Sigmoid colon (tissue), 7 donors: ENCODE results near the gene OSMR. TPM values are rescaled to one million over a fixed set of nuclear protein-coding genes. Genes with fewer than 3 reads are reported as not detected.

Source experiments
- DNase-seq: peaks from one replicate; pipeline ENCODE4 v3.0.0-alpha.2; 2019
- H3K27ac ChIP-seq, 4 donors: fragments of 200-600 bp; sonication (generic); one replicate each; pipeline ENCODE4 v1.5.1; 2016 to 2019; ENCODE audit warnings: mild to moderate bottlenecking in 1 of 4
- H3K27me3 ChIP-seq, 3 donors: fragments of 200-600 bp; sonication (generic); one replicate each; pipeline ENCODE4 v1.5.1; 2019; ENCODE audit warnings: mild to moderate bottlenecking in 1 of 3
- H3K36me3 ChIP-seq, 4 donors: fragments of 200-600 bp; sonication (generic); one replicate each; pipeline ENCODE4 v1.5.1; 2016 to 2019
- H3K4me1 ChIP-seq, 4 donors: fragments of 200-600 bp; sonication (generic); one replicate each; pipeline ENCODE4 v1.5.1; 2017 to 2019
- H3K4me3 ChIP-seq, 4 donors: fragments of 200-600 bp; sonication (generic); one replicate each; pipeline ENCODE4 v1.5.1; 2017 to 2019; ENCODE audit warnings: mild to moderate bottlenecking in 2 of 4, moderate library complexity in 1 of 4
- H3K9me3 ChIP-seq, 4 donors: fragments of 200-600 bp in 3 of 4; sonication (generic) in 3 of 4; one replicate each; pipeline versions ENCODE4 v1.5.1 to v1.6.1; 2013 to 2019
- EP300 ChIP-seq, 4 donors: sonication (generic); formaldehyde crosslinking; IDR thresholded peaks; one replicate each; pipeline ENCODE4 v1.6.1; 2017; ENCODE audit warnings: antibody characterized with exemption in 4 of 4
- POLR2A ChIP-seq, 2 donors: fragments of 450-650 bp; IDR thresholded peaks; one replicate each; pipeline ENCODE4 v1.6.1; 2016; ENCODE audit warnings: antibody characterized with exemption in 2 of 2, mild to moderate bottlenecking in 2 of 2, moderate library complexity in 2 of 2
- POLR2AphosphoS5 ChIP-seq, 4 donors: sonication (generic); formaldehyde crosslinking; IDR thresholded peaks; one replicate each; pipeline ENCODE4 v1.6.1; 2017; ENCODE audit warnings: antibody characterized with exemption in 4 of 4
- WGBS, 2 donors: extraction: QIAGEN DNeasy Blood & Tissue Kit; methylation state at CpG; one replicate each; pipeline ENCODE4 v1.1.7; 2013; 5-methylcytosine and 5-hydroxymethylcytosine counted together
- intact Hi-C: fragments of 100-400 bp; cut with DNase I; formaldehyde crosslinking; loops from one replicate; pipeline ENCODE4 v1.15.1; 2023
- polyA plus RNA-seq, 3 donors: library from polyadenylated mRNA; stranded (reverse); fragments of 200-250 nt; gene quantifications; one replicate each; pipeline ENCODE4 v1.2.3, GENCODE V29; 2013
- total RNA-seq, 4 donors: library from RNA; depleted of rRNA; stranded (reverse); fragments of >200 nt; gene quantifications; one replicate each; pipeline ENCODE4 v1.1.0, GENCODE V29; 2016
- TF ChIP-seq, protein P1 (sequence below), 4 experiments: fragments of 450-650 bp in 3 of 4; fragments of 200-600 bp in 1 of 4; IDR thresholded peaks; one replicate each; pipeline ENCODE4 v1.5.1; 2016 to 2019; ENCODE audit warnings: antibody characterized with exemption in 4 of 4, mild to moderate bottlenecking in 3 of 4, moderate library complexity in 2 of 4
- donor health status: healthy with polysubstance abuse.
- donor health status: Bipolar disorder and iron deficiency.
- donor health status: healthy.

OSMR gene
- total and polyA plus RNA-seq, 7 donors = 0.60 to 65.3 (median 18.5) TPM

- H3K36me3 ChIP-seq = peaks cover 16 to 71% (median 17%) of the 10 kb centered on the region in 4 donors
- TF ChIP-seq POLR2AphosphoS5 (IDR thresholded peaks at IDR 0.05) (no peak), EP300 (IDR thresholded peaks at IDR 0.05) (no peak), POLR2A (IDR thresholded peaks at IDR 0.05) (no peak)
- TF ChIP-seq, protein P1, sequence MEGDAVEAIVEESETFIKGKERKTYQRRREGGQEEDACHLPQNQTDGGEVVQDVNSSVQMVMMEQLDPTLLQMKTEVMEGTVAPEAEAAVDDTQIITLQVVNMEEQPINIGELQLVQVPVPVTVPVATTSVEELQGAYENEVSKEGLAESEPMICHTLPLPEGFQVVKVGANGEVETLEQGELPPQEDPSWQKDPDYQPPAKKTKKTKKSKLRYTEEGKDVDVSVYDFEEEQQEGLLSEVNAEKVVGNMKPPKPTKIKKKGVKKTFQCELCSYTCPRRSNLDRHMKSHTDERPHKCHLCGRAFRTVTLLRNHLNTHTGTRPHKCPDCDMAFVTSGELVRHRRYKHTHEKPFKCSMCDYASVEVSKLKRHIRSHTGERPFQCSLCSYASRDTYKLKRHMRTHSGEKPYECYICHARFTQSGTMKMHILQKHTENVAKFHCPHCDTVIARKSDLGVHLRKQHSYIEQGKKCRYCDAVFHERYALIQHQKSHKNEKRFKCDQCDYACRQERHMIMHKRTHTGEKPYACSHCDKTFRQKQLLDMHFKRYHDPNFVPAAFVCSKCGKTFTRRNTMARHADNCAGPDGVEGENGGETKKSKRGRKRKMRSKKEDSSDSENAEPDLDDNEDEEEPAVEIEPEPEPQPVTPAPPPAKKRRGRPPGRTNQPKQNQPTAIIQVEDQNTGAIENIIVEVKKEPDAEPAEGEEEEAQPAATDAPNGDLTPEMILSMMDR (IDR thresholded peaks at IDR 0.05) = no peak
- 89 to 90% methylated on average over 4 of the region's 4 CpGs for WGBS, 2 donors
- no peaks in the 10 kb centered on the region for H3K27me3 ChIP-seq
- no peak overlapping the region for H3K27ac ChIP-seq
- DNase-seq = no peak
- intact Hi-C loops = no loop called here
- peaks cover 0 to 5% (median 0%) of the 10 kb centered on the region in 4 donors for H3K4me1 ChIP-seq
- no peaks in the 10 kb centered on the region for H3K9me3 ChIP-seq
- no peak overlapping the region for H3K4me3 ChIP-seq
Observed at GRCh38 chr5:38931731-38932130, 85.9 kb downstream of the OSMR start.

- Histone ChIP-seq H3K9me3 (no peaks in the 10 kb centered on the region), H3K27ac (no peak overlapping the region), H3K4me1 (no peaks in the 10 kb centered on the region), H3K27me3 (no peaks in the 10 kb centered on the region), H3K36me3 (peaks cover 16 to 73% (median 17%) of the 10 kb centered on the region in 4 donors), H3K4me3 (no peak overlapping the region)
- no peak for TF ChIP-seq POLR2A (IDR thresholded peaks at IDR 0.05)
- TF ChIP-seq, protein P1 (IDR thresholded peaks at IDR 0.05) = no peak
- no peak for TF ChIP-seq EP300 (IDR thresholded peaks at IDR 0.05)
- TF ChIP-seq POLR2AphosphoS5 (IDR thresholded peaks at IDR 0.05) = no peak
- WGBS, 2 donors = 78 to 92% methylated on average over 4 of the region's 4 CpGs
- DNase-seq = no peak
- intact Hi-C loops = no loop called here
Observed at GRCh38 chr5:38932854-38933408, 87.1 kb downstream of the OSMR start.

- DNase-seq = no peak
- WGBS, 2 donors = 94 to 96% methylated on average over 1 of the region's 1 CpG
- Histone ChIP-seq H3K36me3 (peaks cover 16 to 72% (median 17%) of the 10 kb centered on the region in 4 donors), H3K9me3 (no peaks in the 10 kb centered on the region), H3K4me1 (no peaks in the 10 kb centered on the region), H3K27ac (no peak overlapping the region), H3K27me3 (no peaks in the 10 kb centered on the region), H3K4me3 (no peak overlapping the region)
- intact Hi-C loops = no loop called here
- TF ChIP-seq, protein P1 (IDR thresholded peaks at IDR 0.05) = no peak
- TF ChIP-seq EP300 (IDR thresholded peaks at IDR 0.05) (no peak), POLR2AphosphoS5 (IDR thresholded peaks at IDR 0.05) (no peak), POLR2A (IDR thresholded peaks at IDR 0.05) (no peak)
Observed at GRCh38 chr5:38935437-38935836, 89.6 kb downstream of the OSMR start.

GRCh38 chr5:38936269-38936668 lies 90.5 kb downstream of the OSMR start:
- no peaks in the 10 kb centered on the region for H3K4me1 ChIP-seq
- intact Hi-C loops = no loop called here
- H3K9me3 ChIP-seq = no peaks in the 10 kb centered on the region
- no peak for DNase-seq
- H3K27ac ChIP-seq = no peak overlapping the region
- TF ChIP-seq EP300 (IDR thresholded peaks at IDR 0.05) (no peak), POLR2A (IDR thresholded peaks at IDR 0.05) (no peak), POLR2AphosphoS5 (IDR thresholded peaks at IDR 0.05) (no peak)
- TF ChIP-seq, protein P1 (IDR thresholded peaks at IDR 0.05) = no peak
- 96 to 97% methylated on average over 6 of the region's 6 CpGs for WGBS, 2 donors
- H3K36me3 ChIP-seq = peaks cover 16 to 74% (median 17%) of the 10 kb centered on the region in 4 donors
- no peak overlapping the region for H3K4me3 ChIP-seq
- H3K27me3 ChIP-seq = no peaks in the 10 kb centered on the region

DNA sequence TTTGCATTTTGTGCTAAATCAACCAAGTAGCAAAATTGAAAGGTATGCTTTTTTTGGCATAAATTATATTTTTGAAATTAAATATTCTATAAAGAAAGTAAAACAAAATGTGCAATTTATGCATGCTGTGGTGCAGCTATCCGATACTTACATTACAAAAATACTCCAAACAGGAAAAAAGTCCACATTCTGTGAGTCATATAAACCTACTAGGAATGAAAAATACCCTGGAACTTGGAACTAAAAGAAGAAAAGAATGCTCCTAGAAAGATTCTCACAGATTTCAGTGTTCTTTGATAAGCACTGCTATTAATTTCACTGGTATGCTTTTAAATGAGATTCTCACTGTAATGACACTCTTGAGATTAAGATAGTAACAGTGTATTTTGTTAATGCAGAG lies 92.6 kb downstream of the OSMR start:
- peaks cover 1 to 75% (median 14%) of the 10 kb centered on the region in 4 donors for H3K36me3 ChIP-seq
- no peaks in the 10 kb centered on the region for H3K27me3 ChIP-seq
- 91 to 94% methylated on average over 1 of the region's 1 CpG for WGBS, 2 donors
- H3K9me3 ChIP-seq = no peaks in the 10 kb centered on the region
- intact Hi-C loops = no loop called here
- H3K4me1 ChIP-seq = no peaks in the 10 kb centered on the region
- DNase-seq = no peak
- TF ChIP-seq POLR2AphosphoS5 (IDR thresholded peaks at IDR 0.05) (no peak), POLR2A (IDR thresholded peaks at IDR 0.05) (no peak), EP300 (IDR thresholded peaks at IDR 0.05) (no peak)
- TF ChIP-seq, protein P1 (IDR thresholded peaks at IDR 0.05) = no peak
- H3K4me3 ChIP-seq = no peak overlapping the region
- no peak overlapping the region for H3K27ac ChIP-seq
